ENCODE results near the gene DDX50. TPM values are rescaled to one million over a fixed set of nuclear protein-coding genes. Genes with fewer than 3 reads are reported as not detected.
"Not testable (repeated sequence)": the region's sequence is repeated elsewhere in the genome, so short reads cannot be mapped to it uniquely, and the experiment has no call there.

Gene DDX50
- total RNA-seq, 2 donors from 2014 or later, result 30.6 to 33.9 TPM

- Histone ChIP-seq H3K27me3 (replicated peaks; ENCODE audit: insufficient read depth) (no peaks in the 10 kb centered on the region), H3K4me1 (ENCODE audit: control insufficient read depth in 1 of 2, low read depth in 2 of 2) (peaks cover 0 to 7% of the 10 kb centered on the region in 2 donors), H3K36me3 (peaks cover 52% of the 10 kb centered on the region)
Measured at GRCh38 chr10:68963151-68963550, 62.0 kb downstream of the DDX50 start.

GRCh38 chr10:68973975-68974374, 72.9 kb downstream of the DDX50 start:
- peaks cover 79% of the 10 kb centered on the region for H3K36me3 ChIP-seq
- DNase-seq (ENCODE audit: low spot score), result no peak
- TF ChIP-seq, protein P1, sequence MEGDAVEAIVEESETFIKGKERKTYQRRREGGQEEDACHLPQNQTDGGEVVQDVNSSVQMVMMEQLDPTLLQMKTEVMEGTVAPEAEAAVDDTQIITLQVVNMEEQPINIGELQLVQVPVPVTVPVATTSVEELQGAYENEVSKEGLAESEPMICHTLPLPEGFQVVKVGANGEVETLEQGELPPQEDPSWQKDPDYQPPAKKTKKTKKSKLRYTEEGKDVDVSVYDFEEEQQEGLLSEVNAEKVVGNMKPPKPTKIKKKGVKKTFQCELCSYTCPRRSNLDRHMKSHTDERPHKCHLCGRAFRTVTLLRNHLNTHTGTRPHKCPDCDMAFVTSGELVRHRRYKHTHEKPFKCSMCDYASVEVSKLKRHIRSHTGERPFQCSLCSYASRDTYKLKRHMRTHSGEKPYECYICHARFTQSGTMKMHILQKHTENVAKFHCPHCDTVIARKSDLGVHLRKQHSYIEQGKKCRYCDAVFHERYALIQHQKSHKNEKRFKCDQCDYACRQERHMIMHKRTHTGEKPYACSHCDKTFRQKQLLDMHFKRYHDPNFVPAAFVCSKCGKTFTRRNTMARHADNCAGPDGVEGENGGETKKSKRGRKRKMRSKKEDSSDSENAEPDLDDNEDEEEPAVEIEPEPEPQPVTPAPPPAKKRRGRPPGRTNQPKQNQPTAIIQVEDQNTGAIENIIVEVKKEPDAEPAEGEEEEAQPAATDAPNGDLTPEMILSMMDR (IDR thresholded peaks at IDR 0.05), result no peak
- no peak overlapping the region for H3K4me3 ChIP-seq
- H3K9me3 ChIP-seq, result no peaks in the 10 kb centered on the region
- H3K27me3 ChIP-seq (replicated peaks; ENCODE audit: insufficient read depth), result no peaks in the 10 kb centered on the region
- ATAC-seq (ENCODE audit: insufficient number of reproducible peaks, low FRiP score, low read depth), result no peak
- no peaks in the 10 kb centered on the region for H3K4me1 ChIP-seq (ENCODE audit: control insufficient read depth in 1 of 2, low read depth in 2 of 2)
- no peak overlapping the region for H3K27ac ChIP-seq

More at GRCh38 chr10:68963151-68963550, 62.0 kb downstream of the DDX50 start:
- Histone ChIP-seq H3K4me3 (no peak overlapping the region), H3K27ac (no peak overlapping the region), H3K9me3 (no peaks in the 10 kb centered on the region)
- TF ChIP-seq, protein P1 (IDR thresholded peaks at IDR 0.05), result no peak
- ATAC-seq (ENCODE audit: insufficient number of reproducible peaks, low FRiP score, low read depth) (no peak), DNase-seq (ENCODE audit: low spot score) (no peak)

DNA sequence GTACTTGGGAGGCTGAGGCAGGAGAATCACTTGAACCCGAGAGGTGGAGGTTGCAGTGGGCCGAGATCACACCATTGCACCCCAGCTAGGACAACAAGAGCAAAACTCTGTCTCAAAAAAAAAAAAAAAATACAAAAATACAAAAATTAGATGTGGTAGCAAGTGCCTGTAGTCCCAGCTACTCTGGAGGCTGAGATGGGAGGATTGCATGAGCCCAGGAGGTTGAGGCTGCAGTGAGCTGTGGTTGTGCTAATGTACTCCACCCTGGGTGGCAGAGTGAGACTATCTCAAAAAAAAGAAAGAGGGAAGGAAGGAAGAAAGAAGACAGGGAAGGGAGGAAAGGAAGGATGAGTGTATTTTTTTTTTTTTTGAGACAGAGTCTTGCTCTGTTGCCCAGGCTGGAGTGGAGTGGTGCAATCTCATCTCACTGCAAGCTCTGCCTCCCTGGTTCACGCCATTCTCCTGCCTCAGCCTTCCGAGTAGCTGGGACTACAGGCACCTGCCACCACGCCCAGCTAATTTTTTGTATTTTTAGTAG, 74.9 kb downstream of the DDX50 start:
- H3K36me3 ChIP-seq, result peaks cover 75% of the 10 kb centered on the region
- not testable (repeated sequence) for H3K9me3 ChIP-seq; H3K4me1 ChIP-seq (ENCODE audit: control insufficient read depth in 1 of 2, low read depth in 2 of 2); H3K4me3 ChIP-seq; H3K27me3 ChIP-seq (replicated peaks; ENCODE audit: insufficient read depth); H3K27ac ChIP-seq; DNase-seq (ENCODE audit: low spot score); ATAC-seq (ENCODE audit: insufficient number of reproducible peaks, low FRiP score, low read depth)

DNA sequence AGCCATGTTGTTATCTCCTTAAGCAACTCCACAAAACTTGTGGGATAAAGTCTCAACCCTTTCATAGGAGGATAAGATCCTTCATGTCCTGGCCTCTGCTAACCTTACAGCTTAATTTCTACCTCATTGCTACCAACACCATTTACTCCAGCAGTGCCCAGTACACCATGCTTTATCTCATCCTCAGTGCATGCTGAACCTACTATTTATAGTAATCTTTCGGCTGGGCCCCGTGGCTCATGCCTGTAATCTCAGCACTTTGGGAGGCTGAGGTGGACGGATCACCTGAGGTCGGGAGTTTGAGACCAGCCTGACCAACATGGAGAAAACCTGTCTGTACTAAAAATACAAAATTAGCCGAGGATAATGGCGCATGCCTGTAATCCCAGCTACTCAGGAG, 78.6 kb downstream of the DDX50 start:
- not testable (repeated sequence) for H3K4me1 ChIP-seq (ENCODE audit: control insufficient read depth in 1 of 2, low read depth in 2 of 2); H3K4me3 ChIP-seq; H3K27me3 ChIP-seq (replicated peaks; ENCODE audit: insufficient read depth); DNase-seq (ENCODE audit: low spot score); H3K27ac ChIP-seq; ATAC-seq (ENCODE audit: insufficient number of reproducible peaks, low FRiP score, low read depth); H3K9me3 ChIP-seq
- H3K36me3 ChIP-seq, result peaks cover 50% of the 10 kb centered on the region

DNA sequence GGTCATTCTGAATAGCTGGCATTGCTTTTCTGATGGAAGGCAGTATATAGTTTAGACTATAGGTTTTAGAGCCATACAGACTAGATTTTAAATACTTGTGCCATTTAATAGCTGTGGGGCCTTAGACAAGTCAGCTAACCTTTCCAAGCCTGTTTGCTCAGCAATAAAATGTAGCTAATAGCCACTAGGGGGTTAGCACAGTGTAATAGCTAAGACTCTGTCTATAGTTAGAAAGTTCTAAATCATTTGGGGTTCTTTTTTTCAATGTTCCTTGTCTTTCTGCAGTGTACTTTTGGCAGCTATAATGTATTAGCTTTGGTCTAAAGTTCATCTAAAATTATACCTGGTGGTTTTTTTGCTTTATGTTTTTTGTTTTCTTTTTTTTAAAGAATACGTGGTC, 80.0 kb downstream of the DDX50 start:
- no peaks in the 10 kb centered on the region for H3K4me1 ChIP-seq (ENCODE audit: control insufficient read depth in 1 of 2, low read depth in 2 of 2)
- ATAC-seq (ENCODE audit: insufficient number of reproducible peaks, low FRiP score, low read depth) (no peak), DNase-seq (ENCODE audit: low spot score) (no peak)

DNA sequence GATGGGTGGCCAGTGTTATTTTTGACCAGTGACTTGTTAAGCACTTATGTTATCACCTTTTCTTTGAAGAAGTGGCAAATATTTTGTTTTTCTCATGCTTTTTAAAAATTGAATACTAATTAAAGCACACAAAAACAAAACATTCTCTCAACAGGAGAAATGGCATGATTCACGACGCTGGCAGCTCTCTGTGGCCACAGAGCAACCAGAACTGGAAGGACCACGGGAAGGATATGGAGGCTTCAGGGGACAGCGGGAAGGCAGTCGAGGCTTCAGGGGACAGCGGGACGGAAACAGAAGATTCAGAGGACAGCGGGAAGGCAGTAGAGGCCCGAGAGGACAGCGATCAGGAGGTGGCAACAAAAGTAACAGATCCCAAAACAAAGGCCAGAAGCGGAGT, 81.3 kb downstream of the DDX50 start:
- Histone ChIP-seq H3K4me3 (no peak overlapping the region), H3K9me3 (no peaks in the 10 kb centered on the region), H3K27me3 (replicated peaks; ENCODE audit: insufficient read depth) (no peaks in the 10 kb centered on the region), H3K4me1 (ENCODE audit: control insufficient read depth in 1 of 2, low read depth in 2 of 2) (no peaks in the 10 kb centered on the region), H3K27ac (no peak overlapping the region), H3K36me3 (peaks cover 41% of the 10 kb centered on the region)
- ATAC-seq (ENCODE audit: insufficient number of reproducible peaks, low FRiP score, low read depth), result no peak
- DNase-seq (ENCODE audit: low spot score), result no peak
- TF ChIP-seq, protein P1 (IDR thresholded peaks at IDR 0.05), result no peak

More for the DNA sequence above, 80.0 kb downstream of the DDX50 start:
- H3K27me3 ChIP-seq (replicated peaks; ENCODE audit: insufficient read depth), result no peaks in the 10 kb centered on the region
- no peaks in the 10 kb centered on the region for H3K9me3 ChIP-seq
- H3K36me3 ChIP-seq, result peaks cover 41% of the 10 kb centered on the region
- H3K27ac ChIP-seq, result no peak overlapping the region
- H3K4me3 ChIP-seq, result no peak overlapping the region
- TF ChIP-seq, protein P1 (IDR thresholded peaks at IDR 0.05), result no peak
